NCI-H526 (cell line): ENCODE data around the gene ADRA2C.

Experiments used
- DNase-seq, 2 experiments: peaks; one replicate each; lab custom pipeline; 2025; lab: John Stamatoyannopoulos, UW

Gene ADRA2C

DNA sequence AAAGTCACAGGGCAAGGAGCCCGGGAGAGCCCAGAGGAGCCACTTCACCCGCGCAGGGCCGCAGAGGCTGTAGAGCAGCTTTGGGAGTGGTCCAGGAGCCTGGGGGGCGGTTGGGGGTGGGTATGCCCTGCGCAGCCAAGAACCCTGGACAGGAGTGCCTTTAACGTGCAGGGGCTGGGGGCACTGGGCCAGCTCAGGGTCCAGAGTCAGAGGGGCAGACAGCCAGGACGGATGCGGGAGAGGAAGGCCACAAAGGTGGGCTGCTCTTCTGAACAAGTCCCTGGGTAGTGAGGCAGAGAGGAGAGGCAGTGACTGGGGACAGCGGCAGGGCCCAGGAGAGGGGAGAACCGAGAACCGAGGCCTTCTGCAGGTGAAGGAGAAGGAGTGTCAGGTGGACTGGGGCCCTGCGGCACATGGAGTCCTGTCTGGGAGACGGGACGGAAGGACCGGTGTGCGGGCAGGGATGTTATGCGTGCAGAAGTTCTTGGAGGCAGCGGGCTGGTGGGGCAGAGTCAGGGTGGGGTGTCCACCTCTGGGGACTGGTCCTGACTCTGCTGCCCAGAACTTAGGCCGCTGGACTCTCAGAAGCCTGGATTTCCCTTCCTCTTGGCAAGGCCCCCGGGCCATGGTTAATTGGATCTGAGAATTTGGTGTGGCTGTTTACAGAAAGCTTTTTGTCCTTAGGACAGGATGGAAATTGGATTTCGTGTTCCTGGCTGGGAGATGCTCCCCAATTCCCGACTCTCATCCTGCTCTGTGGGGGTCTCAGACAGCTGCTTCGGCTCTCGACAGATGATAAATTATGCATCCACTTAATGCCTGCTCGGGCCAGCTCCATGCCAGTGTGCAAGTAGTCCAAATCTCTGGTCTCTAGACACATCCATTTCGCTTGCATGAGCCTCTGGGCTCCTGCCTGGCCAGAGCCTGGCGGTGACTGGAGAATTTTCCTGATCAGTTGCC, 31.9 kb downstream of the ADRA2C start:
- no peak for DNase-seq

DNA sequence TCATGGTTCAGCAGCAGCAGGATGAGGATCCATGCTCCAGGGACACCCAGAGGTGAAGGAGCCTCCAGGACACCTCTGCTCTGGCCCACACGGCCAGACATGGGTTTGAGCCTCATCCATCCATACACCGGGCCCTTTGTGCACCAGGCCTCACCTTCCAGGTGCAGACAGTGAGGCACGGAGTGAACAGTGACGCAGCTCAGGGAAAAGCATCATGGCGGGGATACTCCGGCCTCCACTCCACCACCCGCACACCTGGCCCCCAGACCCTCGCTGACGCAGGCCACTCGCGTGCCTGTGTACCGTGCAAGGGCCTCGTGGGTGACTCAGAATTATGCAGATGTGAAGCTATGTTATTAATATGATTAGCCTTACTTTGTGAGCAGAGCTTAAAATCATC, 33.3 kb downstream of the ADRA2C start:
- no peak for DNase-seq

DNA sequence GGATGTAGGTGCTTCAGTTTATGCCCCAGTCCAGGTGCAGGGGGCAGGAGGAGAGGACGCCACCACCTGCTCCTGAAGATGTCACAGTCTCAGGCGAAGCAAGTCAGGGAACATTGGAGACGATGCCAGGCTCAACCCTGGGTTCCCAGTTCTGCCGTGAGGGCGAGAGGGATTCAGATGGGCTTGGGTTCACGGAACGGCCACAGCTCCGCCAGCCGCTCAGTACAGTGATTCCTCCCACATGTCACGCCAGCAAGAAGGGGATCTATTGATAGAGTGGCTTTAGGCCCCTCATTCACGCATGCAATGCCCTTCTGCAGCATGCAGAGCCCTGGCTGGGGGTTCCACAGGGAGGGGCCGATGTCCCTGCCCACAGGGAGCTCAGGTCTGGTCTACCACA, 34.2 kb downstream of the ADRA2C start:
- no peak for DNase-seq

DNA sequence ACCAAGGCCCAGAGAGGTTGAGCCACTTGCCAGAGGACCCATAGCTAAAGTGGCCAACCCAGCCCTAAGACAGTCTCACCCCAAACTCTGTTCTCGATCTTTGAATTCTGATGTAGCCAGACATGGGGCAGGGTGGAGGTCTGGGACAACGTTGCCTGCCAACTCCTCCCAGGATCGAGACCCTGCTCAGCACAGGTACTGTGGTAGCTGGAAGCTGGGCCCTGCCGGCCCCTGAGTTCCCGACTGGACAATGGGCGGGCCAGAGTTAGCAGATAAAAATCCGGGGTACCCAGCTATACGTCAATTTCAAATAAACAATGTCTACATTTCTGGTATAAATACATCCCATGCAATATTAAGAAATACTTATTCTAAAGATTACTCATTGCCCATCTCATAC, 35.3 kb downstream of the ADRA2C start:
- no peak for DNase-seq

DNA sequence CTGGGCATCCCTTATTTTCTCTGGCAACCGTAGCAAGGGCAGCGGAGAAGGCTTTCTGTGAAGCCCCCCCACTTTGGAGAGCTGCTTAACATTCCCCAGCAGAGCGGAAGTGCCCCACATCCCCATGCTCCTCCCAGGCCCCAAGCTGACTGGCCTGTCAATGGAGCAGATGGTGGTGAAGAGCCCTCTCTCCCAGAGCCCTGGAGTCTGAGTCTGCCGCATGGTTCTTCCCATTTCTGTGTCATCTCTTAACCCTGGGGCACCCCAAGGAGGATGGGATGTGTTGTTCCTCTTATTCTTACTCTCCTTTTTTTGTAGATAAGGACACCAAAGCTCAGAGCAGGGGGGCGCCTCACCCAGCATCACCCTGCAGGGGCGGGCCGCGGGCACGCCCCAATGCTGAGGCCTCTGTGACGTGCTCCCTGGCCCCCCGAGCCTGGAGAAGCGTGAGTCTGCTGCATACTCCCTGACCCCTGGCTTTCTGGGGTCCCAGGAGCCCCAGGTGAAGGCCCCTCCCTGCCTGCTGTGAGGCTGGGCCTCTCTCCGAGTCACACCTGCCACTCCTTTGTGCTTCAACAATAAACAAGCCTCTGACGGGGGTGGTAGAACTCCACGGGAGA, 35.9 kb downstream of the ADRA2C start:
- no peak for DNase-seq

DNA sequence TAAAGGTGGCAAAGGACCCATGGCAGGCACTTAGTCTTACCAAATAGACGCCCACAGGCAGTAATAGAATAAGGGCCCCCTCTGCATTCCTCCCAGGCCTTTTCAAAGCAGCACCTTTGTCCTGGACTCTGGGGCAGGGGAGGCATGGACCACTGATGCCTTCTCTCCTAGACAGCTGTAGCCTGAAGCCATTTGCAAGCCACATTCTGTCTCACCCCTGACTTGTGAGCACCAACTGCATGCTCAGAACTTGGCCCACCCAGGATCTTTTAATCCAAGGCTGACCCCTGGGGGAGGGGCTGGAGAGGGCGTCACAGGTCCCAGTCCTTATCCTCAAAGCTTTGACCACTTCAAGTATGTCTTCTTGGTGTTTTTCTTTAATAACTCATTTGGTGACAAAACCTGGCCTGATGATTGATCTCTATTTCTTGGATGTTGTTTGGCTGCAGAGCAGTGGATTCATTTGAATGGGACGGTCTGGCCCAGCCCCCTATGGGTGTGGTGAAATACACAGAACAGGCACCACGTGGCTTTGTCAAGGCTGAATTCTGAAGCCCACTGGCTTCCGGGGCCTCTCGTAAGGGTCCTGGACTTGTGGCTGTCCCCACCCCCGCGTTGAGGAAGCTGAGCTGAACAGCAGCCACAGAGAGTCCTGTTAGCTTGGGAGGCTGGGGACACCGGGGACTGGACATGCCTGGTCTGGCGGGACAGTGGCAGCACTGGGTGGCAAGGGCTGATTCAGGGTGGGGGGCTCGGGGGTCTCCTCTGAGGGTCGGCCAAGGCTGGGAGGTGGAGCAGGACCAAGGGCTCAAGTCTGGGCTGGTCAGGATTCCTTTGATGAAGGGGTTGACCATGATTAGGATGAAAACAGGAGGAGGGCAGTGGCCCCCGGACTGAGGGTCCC, 36.6 kb downstream of the ADRA2C start:
- DNase-seq, result no peak

DNA sequence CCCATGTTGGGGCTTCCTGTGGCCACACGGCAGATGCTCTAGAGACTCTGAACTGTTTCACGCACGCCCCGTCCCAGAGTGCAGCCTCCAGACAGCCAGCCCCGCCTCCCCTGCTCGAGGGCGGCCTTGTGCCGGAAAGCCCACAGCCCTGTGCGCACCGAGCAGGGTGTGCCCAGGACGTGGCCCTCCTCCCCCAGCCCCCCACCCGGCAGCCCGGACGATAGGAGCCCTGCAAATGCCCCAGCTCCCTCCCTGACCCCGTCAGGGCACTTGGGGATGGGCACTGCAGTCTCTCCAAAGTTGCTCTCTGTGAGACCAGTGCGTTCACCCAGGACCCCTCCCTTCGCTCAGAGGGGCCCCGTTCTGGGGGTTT, 37.3 kb downstream of the ADRA2C start:
- DNase-seq, result no peak

DNA sequence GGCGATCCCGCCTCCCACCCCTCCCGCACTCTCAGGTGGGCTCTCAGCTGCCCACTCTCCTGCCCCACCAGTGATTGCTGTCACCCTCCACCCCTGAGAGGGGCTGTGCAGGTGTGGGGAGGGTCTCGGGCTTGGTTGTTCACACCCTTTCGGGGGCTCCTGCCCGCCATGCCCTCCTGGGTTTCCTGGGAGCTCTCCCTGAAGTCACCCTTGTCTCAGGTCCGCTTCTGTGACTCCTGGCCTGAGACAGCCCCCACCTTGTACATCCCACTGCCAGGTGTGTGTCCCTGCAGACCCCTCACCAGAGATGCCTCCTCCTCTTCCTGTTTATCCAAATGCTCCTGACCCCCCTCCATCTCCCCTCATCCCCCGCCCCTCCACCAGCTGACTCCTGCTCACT, 37.8 kb downstream of the ADRA2C start:
- DNase-seq, result no peak

DNA sequence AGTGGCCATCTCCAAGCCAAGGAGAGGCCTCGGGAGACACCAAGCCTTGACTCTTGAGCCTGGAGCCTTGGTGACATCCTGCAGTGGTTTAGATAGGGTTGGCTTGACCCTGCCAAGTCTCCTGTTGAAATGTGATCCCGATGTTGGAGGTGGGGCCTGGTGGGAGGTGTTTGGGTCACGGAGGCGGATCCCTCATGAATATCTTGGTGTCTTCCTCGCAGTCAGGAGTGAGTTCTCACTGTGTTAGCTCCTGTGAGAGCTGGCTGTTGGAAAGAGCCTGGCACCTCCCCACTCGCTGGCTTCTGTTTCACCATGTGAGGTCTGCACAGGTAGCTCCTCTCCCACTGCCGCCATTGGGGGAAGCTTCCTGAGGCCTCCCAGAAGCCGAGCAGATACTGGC, 38.8 kb downstream of the ADRA2C start:
- DNase-seq, result no peak

DNA sequence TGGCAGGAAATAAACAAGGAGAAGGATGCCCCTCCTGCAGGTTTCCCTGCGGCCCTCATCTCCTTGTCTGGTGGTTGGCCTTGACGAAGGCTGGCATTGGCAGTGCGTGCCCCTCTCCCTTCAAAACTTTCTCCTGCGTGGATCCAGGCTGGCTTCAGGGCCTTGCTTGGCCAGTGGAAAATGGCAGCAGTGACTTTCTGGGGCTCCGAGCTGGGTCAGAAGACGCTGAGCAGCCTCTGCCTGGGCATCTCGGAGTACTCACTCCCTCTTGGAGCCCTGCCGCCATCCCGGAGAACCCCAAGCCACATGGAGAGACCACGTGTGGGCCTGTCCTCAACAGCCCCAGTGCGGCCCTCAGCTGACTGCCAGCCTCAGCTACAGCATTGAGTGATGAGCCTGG, 39.5 kb downstream of the ADRA2C start:
- DNase-seq, result no peak

DNA sequence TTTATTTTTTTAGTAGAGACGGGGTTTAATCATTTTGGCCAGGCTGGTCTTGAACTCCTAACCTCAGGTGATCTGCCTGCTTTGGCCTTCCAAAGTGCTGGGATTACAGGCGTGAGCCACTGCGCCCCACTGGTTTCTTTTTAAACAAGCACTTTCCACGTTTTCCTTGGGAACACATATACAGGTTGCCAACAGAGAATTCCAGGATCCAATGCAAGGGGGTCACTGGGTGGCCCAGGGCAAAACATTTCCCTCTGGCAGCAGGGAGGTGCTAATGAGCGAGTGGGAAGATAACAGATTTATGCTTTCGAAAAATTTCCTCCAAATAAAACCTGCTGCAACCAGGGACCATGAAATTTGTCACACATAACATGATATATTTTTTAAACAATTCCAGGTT, 41.1 kb downstream of the ADRA2C start:
- DNase-seq, result no peak

DNA sequence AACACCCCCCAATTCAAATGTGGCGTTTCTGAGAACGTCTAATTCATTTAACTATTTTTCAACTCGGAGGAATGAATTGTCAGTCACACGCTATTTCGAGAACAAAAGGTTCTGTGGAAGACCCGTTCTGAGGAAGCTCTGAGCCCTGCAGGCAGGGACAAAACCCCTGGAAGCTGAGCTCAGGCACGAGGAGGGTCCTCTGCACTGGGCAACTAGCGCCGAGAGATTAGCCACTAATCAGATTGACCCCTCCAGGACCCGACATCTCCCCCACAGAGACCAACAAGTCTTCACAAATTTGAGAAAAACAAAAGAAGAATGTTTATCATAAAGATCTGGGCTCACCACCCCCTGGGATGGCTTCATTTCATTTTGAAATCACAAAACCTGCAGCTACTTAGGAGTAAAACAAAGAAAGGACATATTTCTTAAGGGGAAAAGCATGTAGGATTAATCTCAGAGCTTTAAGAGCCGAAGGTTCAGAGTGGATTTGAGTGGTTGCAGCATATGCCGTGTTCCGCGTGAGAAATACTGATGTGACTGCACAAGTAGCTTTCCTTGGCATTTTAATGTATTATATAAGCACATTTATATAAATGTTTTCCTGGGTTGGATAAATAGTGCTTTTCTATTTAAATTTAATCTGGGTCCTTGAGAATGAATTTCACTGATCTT, 41.8 kb downstream of the ADRA2C start:
- no peak for DNase-seq

DNA sequence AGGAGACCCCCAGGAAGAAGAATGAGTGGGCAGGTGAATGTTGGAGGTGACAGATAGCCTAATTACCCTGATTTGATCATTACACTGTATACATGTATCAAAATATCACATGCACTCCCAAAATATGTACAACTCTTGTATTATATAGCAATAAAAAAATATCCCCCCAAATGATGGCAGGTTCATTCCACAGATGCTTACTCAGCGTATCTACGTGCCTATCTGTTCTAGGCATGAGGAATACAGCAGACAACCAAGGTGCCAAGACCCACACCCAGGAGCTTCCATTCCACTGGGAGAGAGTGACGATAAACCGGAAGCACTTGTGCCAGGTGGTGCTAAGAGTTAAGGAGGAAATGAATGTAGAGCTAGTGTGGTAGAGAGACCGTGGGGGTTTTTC, 42.4 kb downstream of the ADRA2C start:
- no peak for DNase-seq

DNA sequence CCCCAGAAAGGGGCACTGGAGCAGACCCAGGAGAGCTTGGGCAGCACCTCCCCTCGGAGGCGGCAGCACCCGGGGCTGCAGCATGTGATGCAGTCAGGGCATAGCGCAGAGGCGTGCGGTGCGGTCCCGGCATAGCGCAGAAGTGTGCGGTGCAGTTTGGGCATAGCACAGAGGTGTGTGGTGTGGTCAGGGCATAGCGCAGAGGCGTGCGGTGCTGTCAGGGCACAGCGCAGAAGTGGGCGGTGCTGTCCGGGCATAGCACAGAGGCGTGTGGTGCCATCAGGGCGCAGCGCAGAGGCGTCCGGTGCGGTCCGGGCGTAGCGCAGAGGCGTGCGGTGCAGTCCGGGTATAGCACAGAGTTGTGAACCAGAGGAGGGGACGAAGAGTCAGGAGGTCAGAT, 42.8 kb downstream of the ADRA2C start:
- no peak for DNase-seq

DNA sequence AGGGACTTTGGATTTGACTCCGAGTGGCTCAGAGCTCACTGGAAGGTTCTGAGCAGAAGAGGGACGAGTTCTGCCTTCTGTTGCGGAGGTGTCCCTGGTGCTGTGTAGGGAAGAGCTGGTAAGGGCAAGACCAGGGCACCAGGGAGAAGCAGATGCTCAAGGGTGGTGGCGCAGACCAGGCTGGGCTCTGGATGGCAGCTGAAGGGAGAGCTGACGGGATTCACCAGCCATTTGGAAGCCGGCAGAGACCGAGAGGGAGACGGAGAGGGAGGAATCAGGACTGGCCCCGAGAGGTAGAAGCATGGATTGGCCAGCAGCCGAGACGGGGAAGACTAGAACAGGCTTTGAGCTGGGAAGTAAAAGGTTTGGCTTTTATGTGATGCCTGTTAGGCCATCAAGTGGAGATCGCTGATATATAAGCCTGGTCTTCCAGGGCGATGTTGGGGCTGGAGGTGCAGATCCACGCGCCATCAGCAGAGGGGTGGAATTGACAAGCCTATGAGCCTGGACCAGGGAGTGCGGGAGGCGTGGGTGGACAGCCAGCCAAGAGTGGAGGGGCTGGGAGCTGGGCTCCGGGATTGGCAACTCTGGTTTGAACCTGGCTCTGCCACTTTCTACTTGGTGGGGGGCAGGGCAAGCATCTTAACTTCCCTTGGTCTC, 43.4 kb downstream of the ADRA2C start:
- DNase-seq, result no peak

DNA sequence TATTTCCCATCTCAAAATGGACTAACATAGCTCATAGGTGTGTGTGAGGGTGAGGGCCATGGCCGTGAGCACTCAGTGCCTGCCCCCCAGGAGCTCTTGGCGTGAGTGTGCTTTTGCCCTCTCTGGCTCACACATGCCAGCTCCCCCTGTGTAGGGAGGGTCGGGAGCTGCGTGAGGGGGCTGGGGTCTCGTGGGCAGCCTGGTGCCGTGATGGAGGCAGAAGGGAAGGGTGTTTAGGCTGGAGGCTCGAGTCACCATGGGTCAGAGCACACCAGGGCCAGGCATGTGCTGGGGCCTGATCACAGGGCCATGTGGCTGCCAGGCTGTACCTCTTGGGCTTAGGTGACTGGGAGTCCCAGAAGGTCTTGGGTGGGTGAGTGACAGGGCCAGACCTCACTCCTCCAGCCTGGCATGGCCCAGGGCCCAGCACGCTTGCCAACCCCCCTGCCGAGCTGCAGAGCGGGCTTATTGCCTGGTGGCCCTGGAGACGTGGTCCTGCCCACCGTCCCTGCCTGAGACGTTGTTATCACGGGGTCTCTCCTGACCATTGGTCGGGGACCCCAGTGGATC, 44.0 kb downstream of the ADRA2C start:
- no peak for DNase-seq

DNA sequence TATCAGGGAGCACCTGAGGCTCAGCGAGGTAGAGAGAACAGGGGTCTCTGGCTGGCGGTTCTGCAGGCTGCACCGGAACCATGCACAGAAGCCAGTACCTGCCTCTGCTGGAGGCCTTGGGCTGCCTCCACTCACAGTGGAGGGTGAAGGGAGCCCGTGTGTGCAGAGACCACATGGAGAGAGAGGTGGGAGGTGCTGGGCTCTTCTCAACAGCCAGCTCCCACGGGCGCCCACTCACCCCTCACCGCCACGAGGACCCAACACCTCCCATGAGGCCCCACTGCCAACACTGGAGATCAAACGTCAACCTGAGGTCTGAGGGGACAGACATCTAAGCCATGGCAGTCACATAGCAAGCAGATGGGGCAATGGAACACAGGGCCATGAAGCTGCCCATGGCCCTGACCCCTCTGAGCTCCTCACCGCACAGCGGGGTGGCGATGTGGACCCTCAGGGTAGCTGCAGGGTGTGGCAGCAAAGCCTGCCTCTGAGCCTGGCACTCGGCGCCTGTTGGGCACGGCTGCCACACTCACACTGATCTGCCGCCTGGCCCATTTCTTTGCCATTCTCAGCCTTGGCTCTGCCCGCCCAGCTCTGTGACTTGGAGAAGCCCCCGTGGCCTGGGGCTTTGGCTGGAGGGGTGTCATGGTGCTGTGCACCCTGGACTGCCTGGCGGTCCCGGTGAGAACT, 44.8 kb downstream of the ADRA2C start:
- DNase-seq, result no peak

DNA sequence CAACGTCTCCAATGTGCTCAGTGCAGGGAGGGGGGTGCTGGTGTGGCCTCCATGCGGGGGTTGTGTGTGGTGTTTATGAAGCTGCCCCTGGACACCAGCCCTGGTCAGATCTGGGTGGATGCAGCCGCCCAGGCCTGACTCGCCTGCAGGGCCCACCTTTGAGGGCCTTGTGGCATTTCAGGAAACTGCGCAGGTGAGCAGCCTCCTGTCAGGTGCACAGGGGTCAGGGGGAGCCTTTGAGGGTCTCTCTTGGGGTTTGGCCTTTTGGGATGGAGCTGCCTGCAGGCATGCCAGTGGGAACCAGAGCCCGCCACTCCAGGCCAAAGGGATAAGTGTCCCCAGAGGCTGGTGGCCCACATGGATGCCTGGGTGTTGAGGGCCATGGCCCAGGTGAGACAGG, 45.4 kb downstream of the ADRA2C start:
- DNase-seq, result no peak

DNA sequence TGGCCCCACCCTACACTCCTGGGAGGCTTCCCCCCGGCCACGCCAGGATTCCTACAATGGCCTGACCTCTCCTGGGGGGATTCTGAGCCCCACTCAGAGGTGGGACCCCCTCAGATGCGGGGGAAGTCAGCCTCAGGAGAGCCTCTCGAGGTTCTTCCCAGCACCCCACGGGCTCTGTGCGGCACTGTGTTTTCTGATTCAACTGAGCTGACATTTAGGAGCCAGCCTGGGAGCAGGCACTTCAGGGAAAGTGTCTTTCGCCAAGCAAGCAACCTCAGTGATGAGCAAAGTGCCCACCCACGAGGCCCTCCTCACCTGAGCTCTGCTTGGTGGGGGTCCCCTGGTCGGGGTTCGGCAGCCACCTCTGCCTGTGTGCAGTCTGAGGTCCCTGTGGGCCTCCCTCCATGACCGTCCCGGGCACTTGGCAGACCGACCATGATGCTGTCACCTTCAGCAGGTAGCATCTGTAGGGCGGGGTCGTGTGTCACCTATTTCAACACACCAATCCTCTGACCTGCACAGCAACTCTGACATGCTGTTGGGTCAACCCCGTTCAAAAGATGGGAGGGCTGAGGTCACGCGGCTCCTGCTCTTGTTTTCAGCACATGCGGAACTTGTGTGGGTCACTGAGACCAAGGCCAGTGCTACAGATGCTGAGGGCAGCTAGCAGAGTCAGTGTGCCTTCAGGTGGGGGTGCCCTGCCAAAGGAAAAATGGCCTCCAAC, 46.2 kb downstream of the ADRA2C start:
- no peak for DNase-seq
